Measurements from ENCODE around the gene ZMYND8.

- TF ChIP-seq CTCF (IDR thresholded peaks at IDR 0.05; ENCODE audit: low read length) (no peak), EZH2 (optimal IDR thresholded peaks at IDR 0.05; ENCODE audit: low read depth, low read length) (no peak), EZH2phosphoT487 (IDR thresholded peaks at IDR 0.05; ENCODE audit: low read length) (no peak)
Observed at GRCh38 chr20:47221036-47221625, 135.4 kb downstream of the ZMYND8 start.
